ENCODE measurements around the gene PI16. TPM values are rescaled to one million over a fixed set of nuclear protein-coding genes. Genes with fewer than 3 reads are reported as not detected.

PI16 gene
- total RNA-seq, 1 experiment from 2014 or later: not detected

DNA sequence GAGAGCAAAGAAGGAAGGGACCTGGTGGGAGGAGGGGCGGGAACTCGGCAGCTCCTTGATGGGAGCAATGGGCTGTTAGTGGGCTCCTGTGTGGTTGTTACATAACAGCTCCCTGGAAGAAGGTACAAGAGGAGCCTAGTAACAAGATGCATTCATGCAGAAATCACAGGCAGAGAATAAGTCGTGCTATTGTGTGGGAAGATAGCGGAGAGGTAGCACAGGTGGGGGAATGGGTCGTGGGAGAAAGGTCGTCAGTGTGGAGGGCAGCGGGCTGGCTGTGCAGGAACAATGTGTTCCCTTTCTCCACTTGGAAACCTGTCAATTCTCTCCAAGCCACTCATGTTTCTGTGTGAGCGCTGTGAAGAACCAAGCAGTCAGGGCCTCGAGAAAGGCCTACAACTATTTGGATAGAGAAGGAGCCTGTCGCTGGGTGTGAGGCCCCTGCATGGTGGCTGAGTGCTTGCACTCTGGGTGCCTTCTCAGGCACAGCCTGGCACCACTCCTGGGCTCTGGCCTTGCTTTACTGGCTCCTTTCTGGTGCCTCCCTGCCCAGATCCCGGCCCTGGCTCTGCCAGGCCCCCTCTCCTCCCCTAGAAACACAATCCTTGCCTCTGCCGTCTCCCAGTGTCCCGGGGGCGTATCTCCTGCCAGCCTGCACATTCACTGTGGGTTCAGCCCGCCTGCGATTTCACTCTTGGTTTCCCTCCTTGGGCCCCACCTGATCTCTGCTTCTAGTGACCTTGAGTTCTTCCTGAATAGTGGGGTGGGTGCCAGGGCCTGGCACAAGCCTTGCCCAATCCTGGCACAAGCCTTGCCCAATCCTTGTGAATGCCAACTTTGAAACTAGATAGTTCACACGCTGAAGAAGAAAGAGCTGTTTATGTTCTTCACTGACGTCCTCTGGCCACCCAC lies 43.5 kb downstream of the PI16 start:
- Histone ChIP-seq H3K9me3 (replicated peaks) (no peaks in the 10 kb centered on the region), H3K36me3 (no peaks in the 10 kb centered on the region), H3K27ac (no peak overlapping the region), H3K4me1 (replicated peaks) (no peaks in the 10 kb centered on the region), H3K27me3 (replicated peaks) (no peaks in the 10 kb centered on the region), H3K4me3 (no peak overlapping the region)
- DNase-seq (ENCODE audit: low read depth in 1 of 2, low spot score in 2 of 2): no peak

DNA sequence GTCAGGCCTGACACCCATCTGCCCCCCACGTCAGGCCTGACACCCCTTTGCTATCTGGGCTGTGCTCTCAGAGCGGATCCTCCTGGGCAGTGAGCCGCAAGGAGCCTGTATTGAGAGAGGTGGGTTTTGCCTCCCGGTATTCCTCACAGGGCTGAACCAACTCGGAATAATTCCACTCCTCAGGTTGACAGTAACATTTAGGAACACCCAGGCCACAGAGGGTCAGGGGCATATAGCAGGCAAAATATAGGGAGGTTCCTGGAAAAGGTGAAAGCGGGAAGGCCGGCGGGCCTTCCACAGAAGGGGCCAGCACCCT lies 44.1 kb downstream of the PI16 start:
- no peaks in the 10 kb centered on the region for H3K9me3 ChIP-seq (replicated peaks)
- no peak for DNase-seq (ENCODE audit: low read depth in 1 of 2, low spot score in 2 of 2)
- no peaks in the 10 kb centered on the region for H3K36me3 ChIP-seq
- H3K4me3 ChIP-seq: no peak overlapping the region
- no peaks in the 10 kb centered on the region for H3K27me3 ChIP-seq (replicated peaks)
- no peaks in the 10 kb centered on the region for H3K4me1 ChIP-seq (replicated peaks)
- no peak overlapping the region for H3K27ac ChIP-seq

DNA sequence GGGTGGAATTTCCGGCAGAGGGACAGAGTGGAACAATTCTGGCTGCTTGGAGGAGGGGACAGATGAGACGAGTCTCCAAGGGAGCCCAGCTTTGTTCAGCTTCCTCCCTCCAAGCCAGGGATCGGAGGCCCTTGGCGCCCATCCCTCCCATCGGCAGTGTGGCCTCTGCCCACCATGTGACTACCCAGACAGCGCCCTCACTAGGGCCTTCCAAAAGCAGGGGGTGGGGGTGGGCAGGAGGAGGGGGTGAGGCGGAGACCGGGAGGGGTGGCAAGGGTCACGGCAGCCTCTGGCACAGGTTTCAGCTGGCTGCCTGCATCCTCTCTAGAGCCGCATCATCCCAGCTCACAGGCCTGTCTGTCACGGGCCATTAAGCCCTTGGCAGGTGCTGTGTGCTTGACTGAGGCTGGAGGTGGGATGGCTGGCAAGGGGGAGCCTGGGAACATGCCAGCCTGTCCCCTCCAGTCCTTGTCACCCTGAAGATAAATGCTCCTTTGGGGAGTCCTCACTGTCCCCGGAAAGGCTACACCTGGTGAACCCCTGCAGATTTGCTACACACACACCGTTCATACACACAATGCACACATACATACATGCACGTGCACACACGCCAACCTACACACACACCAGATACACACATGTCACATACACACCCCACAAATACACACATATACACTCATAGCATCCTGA lies 44.7 kb downstream of the PI16 start:
- no peak overlapping the region for H3K27ac ChIP-seq
- DNase-seq (ENCODE audit: low read depth in 1 of 2, low spot score in 2 of 2): no peak
- no peaks in the 10 kb centered on the region for H3K36me3 ChIP-seq
- no peaks in the 10 kb centered on the region for H3K9me3 ChIP-seq (replicated peaks)
- no peaks in the 10 kb centered on the region for H3K4me1 ChIP-seq (replicated peaks)
- H3K27me3 ChIP-seq (replicated peaks): no peaks in the 10 kb centered on the region
- no peak overlapping the region for H3K4me3 ChIP-seq

DNA sequence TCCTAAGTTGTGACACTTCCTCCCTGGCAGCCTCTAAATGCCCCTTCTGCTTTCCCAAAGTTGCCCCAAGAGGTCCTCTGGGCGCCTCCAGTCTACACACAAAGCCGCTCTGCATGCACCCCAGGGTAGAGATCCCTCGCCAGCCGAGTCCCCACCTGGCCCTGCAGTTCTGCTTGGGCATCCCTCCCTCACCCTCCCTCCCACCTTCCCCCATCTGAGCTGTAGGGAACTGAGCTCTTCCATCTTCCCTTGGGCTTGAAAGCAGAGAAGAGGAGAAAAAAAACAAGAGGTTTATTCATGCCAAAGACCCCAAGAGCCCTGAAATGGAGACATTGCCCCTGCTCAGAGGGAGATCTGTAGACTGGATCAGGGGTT lies 45.2 kb downstream of the PI16 start:
- no peak overlapping the region for H3K4me3 ChIP-seq
- no peak overlapping the region for H3K27ac ChIP-seq
- no peaks in the 10 kb centered on the region for H3K27me3 ChIP-seq (replicated peaks)
- H3K36me3 ChIP-seq: no peaks in the 10 kb centered on the region
- H3K9me3 ChIP-seq (replicated peaks): no peaks in the 10 kb centered on the region
- DNase-seq (ENCODE audit: low read depth in 1 of 2, low spot score in 2 of 2): no peak
- H3K4me1 ChIP-seq (replicated peaks): no peaks in the 10 kb centered on the region

DNA sequence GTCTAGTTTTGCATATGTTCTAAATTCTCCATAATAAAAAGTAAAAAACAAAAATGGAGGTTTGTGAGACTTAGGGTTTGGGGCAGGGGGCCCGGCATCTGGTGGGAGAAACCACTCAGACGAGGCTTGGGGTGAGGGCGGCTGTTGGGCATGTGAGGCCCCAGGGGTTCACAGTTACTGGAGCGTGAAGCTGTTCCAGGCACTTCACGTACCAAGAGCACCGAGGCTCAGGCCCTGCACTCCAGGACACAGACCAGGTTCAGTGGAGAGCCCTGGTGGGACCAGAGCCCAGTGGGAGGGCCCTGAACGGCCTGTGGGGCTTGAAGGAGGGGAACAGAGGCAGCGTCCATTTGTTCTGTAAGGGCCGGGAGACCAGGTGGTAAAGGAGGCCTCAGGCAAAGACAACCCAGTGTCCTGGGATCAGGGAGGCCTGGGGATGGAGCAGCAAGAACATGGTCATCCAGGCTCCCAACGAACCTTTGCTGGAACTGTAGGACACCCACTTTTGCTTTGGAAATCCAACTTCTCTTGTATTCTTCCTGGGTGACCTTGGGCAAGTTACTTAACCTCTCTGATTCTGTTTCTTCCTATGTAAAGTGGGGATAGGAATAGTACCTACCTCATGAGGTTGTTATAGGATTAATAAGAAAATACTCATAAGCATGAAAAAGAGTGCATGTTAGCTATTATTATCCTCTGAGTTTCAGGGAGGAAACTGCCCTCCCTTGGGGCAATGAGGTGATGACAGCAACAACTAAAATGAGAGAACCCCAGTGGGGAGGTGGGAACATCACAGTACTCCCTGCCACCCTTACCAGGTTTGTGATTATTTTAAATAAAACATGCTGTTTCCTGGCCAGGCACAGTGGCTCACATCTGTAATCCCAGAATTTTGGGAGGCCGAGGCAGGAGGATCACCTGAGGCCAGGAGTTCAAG lies 49.8 kb downstream of the PI16 start:
- H3K4me3 ChIP-seq: no peak overlapping the region
- no peak for DNase-seq (ENCODE audit: low read depth in 1 of 2, low spot score in 2 of 2)
- H3K9me3 ChIP-seq (replicated peaks): no peaks in the 10 kb centered on the region
- H3K4me1 ChIP-seq (replicated peaks): peaks cover 8% of the 10 kb centered on the region; the same call in 1 of the 2 replicates
- H3K36me3 ChIP-seq: no peaks in the 10 kb centered on the region
- no peaks in the 10 kb centered on the region for H3K27me3 ChIP-seq (replicated peaks)
- no peak overlapping the region for H3K27ac ChIP-seq

DNA sequence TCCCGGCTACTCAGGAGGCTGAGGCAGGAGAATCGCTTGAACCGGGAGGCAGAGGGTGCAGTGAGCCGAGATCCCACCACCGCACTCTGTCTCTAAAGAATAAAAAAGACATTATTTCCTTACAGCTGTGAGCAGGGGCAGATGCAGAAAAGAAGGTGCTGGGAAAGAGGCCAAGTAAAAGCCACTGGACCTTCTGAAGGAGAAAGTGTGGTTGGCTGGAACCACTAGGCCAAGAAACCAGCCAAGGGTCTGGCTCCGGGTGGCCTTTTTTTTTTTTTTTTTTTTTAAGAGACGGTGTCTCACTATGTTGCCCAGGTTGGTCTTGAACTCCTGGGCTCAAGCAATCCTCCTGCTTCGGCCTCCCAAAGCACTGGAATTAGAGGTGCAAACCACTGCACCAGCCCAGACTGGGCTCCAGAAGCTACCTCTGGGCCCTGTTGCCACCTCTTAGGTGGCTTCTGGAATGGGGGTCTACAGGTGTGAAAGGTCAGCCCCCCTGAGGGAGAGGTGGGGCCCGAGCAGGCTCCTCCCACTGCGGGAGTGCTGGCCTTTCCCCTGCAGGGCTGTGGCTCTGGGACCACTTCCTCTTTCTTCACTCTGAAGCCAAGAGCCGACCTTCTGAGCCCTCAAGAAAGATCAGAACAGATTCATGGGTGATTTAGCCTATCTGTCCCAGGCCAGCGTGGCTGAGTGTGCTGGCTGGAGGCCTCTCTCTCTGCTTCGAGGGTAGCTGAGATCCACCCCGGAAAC lies 50.7 kb downstream of the PI16 start, which contains the start of gene FGD2:
Gene FGD2 (plus strand): TSS at position 595 of the 750 bp plus-strand sequence. CDS start 163 bp downstream, outside the sequence.
- no peak within 1 kb of the TSS for H3K4me3 ChIP-seq
- peaks cover 8% of the 10 kb centered on the region; the same call in 1 of the 2 replicates for H3K4me1 ChIP-seq (replicated peaks)
- H3K27ac ChIP-seq: no peak within 1 kb of the TSS
- H3K36me3 ChIP-seq: no peaks in the 10 kb centered on the region
- H3K27me3 ChIP-seq (replicated peaks): no peaks in the 10 kb centered on the region
- H3K9me3 ChIP-seq (replicated peaks): no peaks in the 10 kb centered on the region
- no peak for DNase-seq (ENCODE audit: low read depth in 1 of 2, low spot score in 2 of 2)

DNA sequence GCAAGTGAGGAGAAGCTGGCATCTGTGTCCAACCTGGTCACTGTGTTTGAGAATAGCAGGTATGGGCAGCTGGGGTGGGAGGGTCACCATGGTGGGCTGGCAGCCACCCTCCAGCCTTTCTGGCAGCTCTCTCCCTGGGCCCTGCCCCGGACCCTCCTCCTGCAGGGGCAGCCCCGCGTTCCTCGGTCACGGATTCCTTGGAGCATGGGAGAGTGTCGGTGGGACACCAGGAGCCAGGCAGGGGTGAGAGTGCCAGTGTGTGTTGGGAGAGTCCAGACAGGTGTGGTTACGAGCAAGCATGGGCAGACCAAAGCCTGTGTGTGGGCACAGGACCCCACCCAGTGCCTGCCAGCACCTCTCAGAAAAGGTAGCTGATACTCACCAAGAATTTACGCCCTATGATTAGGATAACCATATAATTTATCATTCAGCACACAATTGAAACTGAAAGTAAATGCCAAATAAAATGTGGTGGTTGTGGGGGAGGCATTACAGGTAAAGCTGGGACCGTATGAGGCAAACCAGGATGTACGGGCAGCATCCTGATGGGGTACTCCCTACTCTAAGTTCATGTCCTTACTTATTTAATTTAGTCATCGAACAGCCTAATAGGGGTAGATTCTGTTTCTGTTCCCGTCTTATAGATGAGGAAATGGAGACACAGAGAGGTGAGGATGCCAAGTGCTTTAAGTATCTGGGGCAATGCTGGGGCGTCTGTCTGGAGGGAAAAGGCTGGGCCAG lies 51.5 kb downstream of the PI16 start:
- Histone ChIP-seq H3K4me3 (no peak overlapping the region), H3K36me3 (no peaks in the 10 kb centered on the region), H3K9me3 (replicated peaks) (no peaks in the 10 kb centered on the region), H3K27ac (no peak overlapping the region), H3K27me3 (replicated peaks) (no peaks in the 10 kb centered on the region), H3K4me1 (replicated peaks) (peaks cover 8% of the 10 kb centered on the region; the same call in 1 of the 2 replicates)
- DNase-seq (ENCODE audit: low read depth in 1 of 2, low spot score in 2 of 2): no peak

DNA sequence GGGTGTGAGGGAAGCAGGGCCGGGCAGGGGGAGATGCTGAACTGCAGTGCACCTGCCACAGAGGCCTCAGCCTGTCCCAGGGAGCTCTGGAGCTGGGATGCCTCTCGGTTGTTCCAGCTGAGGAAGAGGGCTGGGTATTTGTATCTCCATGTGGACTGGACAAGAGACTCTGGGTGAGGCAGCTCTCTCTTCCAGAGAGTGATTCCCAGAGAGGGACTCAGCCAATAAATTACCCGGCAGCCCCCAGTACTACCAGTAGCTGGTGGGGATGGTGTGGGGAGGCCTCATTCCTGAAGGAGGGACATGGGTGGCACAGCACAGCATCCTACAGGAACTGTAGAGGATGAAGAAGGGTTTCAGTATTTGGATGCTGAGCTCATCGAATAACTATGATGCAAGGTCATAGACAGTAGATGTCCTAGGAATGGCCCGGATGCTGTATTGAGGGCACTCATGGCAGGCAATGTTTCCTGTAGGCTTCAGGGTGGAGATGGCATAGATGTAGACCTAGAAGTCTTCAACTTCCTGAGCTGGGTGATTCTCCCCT lies 52.3 kb downstream of the PI16 start:
- Histone ChIP-seq H3K27me3 (replicated peaks) (no peaks in the 10 kb centered on the region), H3K4me3 (no peak overlapping the region), H3K9me3 (replicated peaks) (no peaks in the 10 kb centered on the region), H3K4me1 (replicated peaks) (peaks cover 8% of the 10 kb centered on the region; the same call in 1 of the 2 replicates), H3K27ac (no peak overlapping the region), H3K36me3 (no peaks in the 10 kb centered on the region)
- no peak for DNase-seq (ENCODE audit: low read depth in 1 of 2, low spot score in 2 of 2)

DNA sequence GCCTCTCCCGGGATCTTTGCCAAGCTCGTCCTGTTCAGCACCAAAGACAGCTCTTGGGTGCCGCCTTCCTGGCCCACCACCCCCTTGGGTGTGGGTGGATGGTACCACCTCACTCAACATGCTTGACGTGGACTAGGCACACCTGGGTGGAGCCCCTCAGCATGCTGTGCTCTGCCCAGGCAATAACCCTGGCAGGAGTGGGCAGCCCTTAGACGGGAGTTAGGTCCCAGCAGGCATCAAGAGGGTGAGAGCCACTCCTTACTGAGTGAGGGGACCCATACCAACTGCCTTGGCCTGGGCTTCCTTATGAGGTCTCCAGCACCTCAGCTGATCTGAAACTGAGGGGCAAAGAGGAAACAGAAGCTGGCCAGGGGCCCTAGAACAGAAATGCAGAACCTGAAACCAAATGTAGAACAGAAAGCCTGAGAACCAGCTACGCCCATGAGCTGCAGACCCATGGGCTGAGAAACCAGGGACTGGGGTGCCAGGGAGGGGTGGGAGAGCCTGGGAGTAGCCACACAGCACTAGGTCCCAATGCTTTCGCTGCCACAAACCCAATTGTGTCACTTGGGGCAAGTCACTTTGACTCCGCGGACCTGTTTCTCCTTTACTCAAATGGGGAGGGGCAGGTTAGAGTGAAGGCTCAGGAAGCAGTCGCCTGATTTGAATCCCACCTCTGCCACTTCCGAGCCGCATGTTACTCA lies 53.0 kb downstream of the PI16 start:
- H3K4me3 ChIP-seq: no peak overlapping the region
- no peaks in the 10 kb centered on the region for H3K9me3 ChIP-seq (replicated peaks)
- no peaks in the 10 kb centered on the region for H3K36me3 ChIP-seq
- H3K4me1 ChIP-seq (replicated peaks): peaks cover 8% of the 10 kb centered on the region; the same call in 1 of the 2 replicates
- H3K27ac ChIP-seq: no peak overlapping the region
- no peaks in the 10 kb centered on the region for H3K27me3 ChIP-seq (replicated peaks)
- no peak for DNase-seq (ENCODE audit: low read depth in 1 of 2, low spot score in 2 of 2)

DNA sequence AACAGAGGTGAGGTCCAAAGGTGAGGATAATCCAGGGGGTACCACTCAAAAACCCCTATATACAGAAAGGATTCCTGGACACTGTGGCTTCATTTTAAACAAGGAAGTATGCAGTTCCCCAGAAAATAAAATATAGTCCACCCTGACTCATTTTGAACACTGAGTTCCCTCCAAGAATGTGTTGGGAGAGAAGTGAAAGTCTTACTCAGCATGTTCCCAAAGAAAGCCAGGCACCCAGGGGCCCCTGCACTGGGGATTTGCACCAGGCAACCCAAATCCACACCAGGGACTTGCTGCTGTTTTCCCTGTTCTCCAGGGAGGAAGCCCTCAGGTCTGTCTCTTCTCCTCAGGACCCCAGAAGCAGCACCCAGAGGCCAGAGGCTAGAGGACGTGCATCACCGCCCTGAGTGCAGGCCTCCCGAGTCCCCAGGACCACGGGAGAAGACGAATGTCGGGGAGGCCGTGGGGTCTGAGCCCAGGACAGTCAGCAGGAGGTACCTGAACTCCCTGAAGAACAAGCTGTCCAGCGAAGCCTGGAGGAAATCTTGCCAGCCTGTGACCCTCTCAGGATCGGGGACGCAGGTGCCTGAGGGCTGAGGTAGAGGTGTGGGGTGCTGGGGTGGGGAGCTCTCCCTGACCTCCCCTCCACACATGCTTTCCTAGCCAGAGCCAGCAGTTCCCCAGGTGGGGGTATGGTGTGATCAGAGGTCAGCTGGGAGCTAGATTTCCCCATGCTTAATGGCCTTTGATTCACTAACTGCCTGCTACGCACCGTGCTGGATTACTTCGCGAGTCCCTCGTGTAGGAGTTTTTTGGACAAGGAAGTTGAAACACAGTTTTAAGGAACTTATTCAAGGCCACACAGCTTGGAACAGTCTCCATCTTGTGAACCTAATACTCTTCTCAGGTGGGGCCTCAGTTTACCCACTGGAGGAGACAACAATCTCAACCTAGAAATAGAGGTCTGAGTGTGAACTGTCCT lies 54.2 kb downstream of the PI16 start:
- Histone ChIP-seq H3K36me3 (no peaks in the 10 kb centered on the region), H3K4me3 (no peak overlapping the region), H3K27me3 (replicated peaks) (no peaks in the 10 kb centered on the region), H3K9me3 (replicated peaks) (no peaks in the 10 kb centered on the region), H3K4me1 (replicated peaks) (peaks cover 8% of the 10 kb centered on the region; the same call in 1 of the 2 replicates), H3K27ac (no peak overlapping the region)
- no peak for DNase-seq (ENCODE audit: low read depth in 1 of 2, low spot score in 2 of 2)

DNA sequence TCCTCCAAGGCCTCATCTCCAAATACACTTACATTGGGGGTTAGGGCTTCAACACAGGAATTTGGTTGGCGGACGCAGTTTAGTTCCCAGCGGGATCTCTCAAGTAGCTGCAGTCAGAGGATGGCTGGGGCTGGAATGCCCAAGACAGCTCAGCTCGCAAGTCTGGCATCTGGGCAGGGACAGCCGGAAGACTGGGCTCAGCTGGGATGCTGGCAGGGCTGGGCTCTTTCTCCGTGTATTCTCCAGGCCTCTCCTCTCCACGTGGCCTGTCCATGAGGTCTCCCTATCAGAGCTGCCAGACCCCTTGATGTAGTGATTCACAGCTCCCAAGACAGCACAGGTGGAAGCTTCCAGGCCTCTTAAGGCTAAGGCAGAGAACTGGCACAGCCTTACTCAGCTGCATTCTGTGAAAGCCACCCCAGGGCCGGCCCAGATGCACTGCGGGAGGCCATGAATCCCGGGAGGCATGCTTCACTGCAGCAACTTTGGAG lies 55.9 kb downstream of the PI16 start:
- Histone ChIP-seq H3K9me3 (replicated peaks) (no peaks in the 10 kb centered on the region), H3K4me3 (no peak overlapping the region), H3K4me1 (replicated peaks) (peaks cover 8% of the 10 kb centered on the region; the same call in 1 of the 2 replicates), H3K27me3 (replicated peaks) (no peaks in the 10 kb centered on the region), H3K36me3 (no peaks in the 10 kb centered on the region), H3K27ac (no peak overlapping the region)
- DNase-seq (ENCODE audit: low read depth in 1 of 2, low spot score in 2 of 2): no peak
